K562 (cell line): ENCODE data around the gene KLHL29. TPM values are rescaled to one million over a fixed set of nuclear protein-coding genes. Genes with fewer than 3 reads are reported as not detected.

ENCODE experiments used
- ATAC-seq: fragments of 200-7000 bp; cut with Tn5 transposase; 3 replicates; pipeline ENCODE4 v1.9.1; 2020; ENCODE audit warnings: moderate library complexity
- BruUV-seq: library from RNA; stranded (reverse); fragments of 400-500 nt; replicated peaks from 2 replicates; lab custom pipeline; 2021; lab: Mats Ljungman, UMichigan
- CTCF ChIA-PET: fragments of 300-600 bp; formaldehyde crosslinking; extraction: SDS; loops from one replicate; lab custom pipeline; 2021; ENCODE audit warnings: low intra/inter-chr PET ratio; lab: Yijun Ruan, JAX
- POLR2A ChIA-PET: fragments of 300-600, 350-650 bp; sonication (Branson Sonifier 250); formaldehyde crosslinking; extraction: SDS; loops from one replicate; lab custom pipeline; 2021; ENCODE audit warnings: antibody characterized with exemption, inconsistent platforms; lab: Yijun Ruan, JAX
- DNase-seq, 4 experiments: peaks; one replicate each; pipeline versions ENCODE4 v3.0.0 to v3.0.0-alpha.2; 2011 to 2018; ENCODE audit warnings: low spot score in 3 of 4, mixed read lengths in 3 of 4; ENCODE audit errors: extremely low read depth in 1 of 4
- FAIRE-seq: peaks from 2 replicates; lab custom pipeline; 2011; peaks lifted over from hg19 to GRCh38; lab: Jason Lieb, UNC
- H2AFZ ChIP-seq: 2 replicates; pipeline ENCODE4 v1.6.0; 2011; ENCODE audit warnings: low read depth, low read length, control low read depth, inconsistent platforms
- H3K27ac ChIP-seq: fragments of 200-600 bp; 3 replicates; pipeline ENCODE4 v1.8.0; 2011; ENCODE audit warnings: low read depth, mild to moderate bottlenecking, control low read depth, inconsistent platforms, low read length, moderate library complexity, mixed read lengths; ENCODE audit errors: extremely low read depth
- H3K27me3 ChIP-seq, 2 experiments: fragments of 300-600 bp in 1 of 2; 2 replicates in 1 of 2; 3 replicates in 1 of 2; pipeline versions ENCODE4 v1.6.0 to v1.8.0; 2011; ENCODE audit warnings: inconsistent platforms in 2 of 2, low read length in 2 of 2, mild to moderate bottlenecking in 1 of 2, mixed read lengths in 1 of 2, moderate library complexity in 1 of 2; ENCODE audit not compliant: control insufficient read depth in 2 of 2, insufficient read depth in 2 of 2
- H3K36me3 ChIP-seq: fragments of 300-600 bp; 3 replicates; pipeline ENCODE4 v1.8.0; 2011; ENCODE audit warnings: mild to moderate bottlenecking, low read length, inconsistent platforms; ENCODE audit not compliant: control insufficient read depth, insufficient read depth
- H3K4me1 ChIP-seq, 2 experiments: fragments of 200-600 bp in 1 of 2; replicated peaks in 1 of 2; 2 replicates in 1 of 2; 3 replicates in 1 of 2; pipeline versions ENCODE4 v1.5.1 to v1.8.0; 2011; ENCODE audit warnings: inconsistent platforms in 2 of 2, low read length in 2 of 2, mild to moderate bottlenecking in 1 of 2, mixed read lengths in 1 of 2, moderate library complexity in 1 of 2; ENCODE audit not compliant: control insufficient read depth in 2 of 2, insufficient read depth in 2 of 2
- H3K4me2 ChIP-seq: 2 replicates; pipeline ENCODE4 v1.6.1; 2011; ENCODE audit warnings: low read length, control low read depth, inconsistent platforms, mixed read lengths; ENCODE audit not compliant: insufficient read depth
- H3K4me3 ChIP-seq: fragments of 200-600 bp; sonication (generic), shearing (Covaris generic); 2 replicates; pipeline ENCODE4 v1.5.1; 2016; ENCODE audit warnings: control low read depth, inconsistent platforms
- H3K79me2 ChIP-seq: fragments of 200-600 bp; 3 replicates; pipeline ENCODE4 v1.8.0; 2011; ENCODE audit warnings: low read length, inconsistent platforms; ENCODE audit not compliant: control insufficient read depth, insufficient read depth
- H3K9ac ChIP-seq, 2 experiments: 2 replicates each; pipeline versions ENCODE4 v1.6.0 to v1.6.1; 2011; ENCODE audit warnings: low read depth in 2 of 2, low read length in 2 of 2, control low read depth in 1 of 2, inconsistent platforms in 1 of 2, mild to moderate bottlenecking in 1 of 2, mixed read lengths in 1 of 2; ENCODE audit not compliant: insufficient read depth in 1 of 2
- H3K9me1 ChIP-seq: one replicate; pipeline ENCODE4 v1.6.0; 2011; ENCODE audit warnings: inconsistent platforms, mild to moderate bottlenecking, low read length, moderate library complexity; ENCODE audit not compliant: control insufficient read depth, insufficient read depth
- H3K9me3 ChIP-seq: replicated peaks from 2 replicates; pipeline ENCODE4 v1.5.1; 2011; ENCODE audit warnings: low read depth, low read length, inconsistent platforms; ENCODE audit not compliant: control insufficient read depth, insufficient read depth
- H4K20me1 ChIP-seq: replicated peaks from 2 replicates; pipeline ENCODE4 v1.6.1; 2011; ENCODE audit warnings: low read length, inconsistent platforms, mixed read lengths; ENCODE audit not compliant: control insufficient read depth, insufficient read depth
- BRCA1 ChIP-seq, 2 experiments: fragments of 450-650 bp in 1 of 2; sonication (generic) in 1 of 2; formaldehyde crosslinking in 1 of 2; IDR thresholded peaks; 2 replicates each; pipeline versions ENCODE4 v1.5.0 to v1.6.1; 2017 to 2020; ENCODE audit warnings: mild to moderate bottlenecking in 1 of 2, missing genetic modification reagents in 1 of 2
- COPS2 ChIP-seq: fragments of 450-650 bp; conservative IDR thresholded peaks from 2 replicates; pipeline ENCODE4 v1.6.1; 2016; ENCODE audit warnings: mild to moderate bottlenecking, moderate library complexity
- E2F4 ChIP-seq: sonication (generic); formaldehyde crosslinking; IDR thresholded peaks from 2 replicates; pipeline ENCODE4 v1.8.0; 2022; ENCODE audit warnings: mild to moderate bottlenecking, low read depth, missing genetic modification reagents
- ETV1 ChIP-seq: fragments of 450-650 bp; conservative IDR thresholded peaks from 2 replicates; pipeline ENCODE4 v1.6.1; 2016; ENCODE audit warnings: missing genetic modification characterization, control low read depth, low read depth, missing compliant biosample characterization
- FOXK1 ChIP-seq: sonication (generic); formaldehyde crosslinking; IDR thresholded peaks from 2 replicates; pipeline ENCODE4 v1.8.0; 2022; ENCODE audit warnings: missing genetic modification reagents, mild to moderate bottlenecking, borderline replicate concordance
- FOXP1 ChIP-seq: sonication (generic); formaldehyde crosslinking; IDR thresholded peaks from 2 replicates; pipeline ENCODE4 v1.8.0; 2022; ENCODE audit warnings: mild to moderate bottlenecking, missing genetic modification reagents
- KDM2B ChIP-seq: fragments of 250-450 bp; sonication (Bioruptor Pico); IDR thresholded peaks from 2 replicates; pipeline ENCODE4 v1.8.0; 2021; ENCODE audit warnings: mild to moderate bottlenecking, moderate library complexity
- KLF1 ChIP-seq: fragments of 450-650 bp; IDR thresholded peaks from 2 replicates; pipeline ENCODE4 v1.6.1; 2016; ENCODE audit warnings: missing genetic modification characterization, missing compliant biosample characterization
- MAX ChIP-seq: sonication (generic); formaldehyde crosslinking; IDR thresholded peaks from 2 replicates; pipeline ENCODE4 v1.9.0; 2022; ENCODE audit warnings: mild to moderate bottlenecking, missing genetic modification reagents
- MAZ ChIP-seq, 2 experiments: fragments of 450-650 bp in 1 of 2; sonication (generic) in 1 of 2; formaldehyde crosslinking; IDR thresholded peaks in 1 of 2; conservative IDR thresholded peaks in 1 of 2; 2 replicates each; pipeline versions ENCODE4 v1.4.0 to v1.5.0; 2020; ENCODE audit warnings: mild to moderate bottlenecking in 1 of 2, missing genetic modification reagents in 1 of 2
- MCM2 ChIP-seq: fragments of 450-650 bp; IDR thresholded peaks from 2 replicates; pipeline ENCODE4 v1.6.1; 2017; ENCODE audit warnings: low read depth, mild to moderate bottlenecking
- PURB ChIP-seq: sonication (generic); formaldehyde crosslinking; IDR thresholded peaks from 2 replicates; pipeline ENCODE4 v1.9.0; 2021; ENCODE audit warnings: low read depth, mild to moderate bottlenecking, missing genetic modification reagents
- RBM25 ChIP-seq: fragments of 200-400 bp; formaldehyde crosslinking; IDR thresholded peaks from 2 replicates; pipeline ENCODE4 v1.6.1; 2018; ENCODE audit warnings: low read length, low read depth, moderate library complexity; ENCODE audit not compliant: severe bottlenecking
- TCF7L2 ChIP-seq: fragments of 150-350 bp; IDR thresholded peaks from 2 replicates; pipeline ENCODE4 v1.6.1; 2016; ENCODE audit warnings: low read depth, mild to moderate bottlenecking, low read length, moderate library complexity
- ZBTB1 ChIP-seq: sonication (generic); formaldehyde crosslinking; IDR thresholded peaks from 2 replicates; pipeline ENCODE4 v1.8.1; 2023; ENCODE audit warnings: missing genetic modification reagents, low read depth, mild to moderate bottlenecking, borderline replicate concordance
- ZBTB5 ChIP-seq: fragments of 450-650 bp; IDR thresholded peaks from 2 replicates; pipeline ENCODE4 v1.6.1; 2017; ENCODE audit warnings: antibody characterized with exemption
- ZNF274 ChIP-seq: IDR thresholded peaks from 2 replicates; pipeline ENCODE4 v1.6.1; 2011; ENCODE audit warnings: low read depth, mild to moderate bottlenecking, low read length, moderate library complexity, borderline replicate concordance
- ZNF408 ChIP-seq: fragments of 250-450 bp; sonication (Bioruptor Pico); IDR thresholded peaks from 2 replicates; pipeline ENCODE4 v1.4.0; 2020; ENCODE audit warnings: low read depth, mild to moderate bottlenecking, moderate library complexity
- ZNF764 ChIP-seq: fragments of 250-450 bp; sonication (Bioruptor Pico); IDR thresholded peaks from 2 replicates; pipeline ENCODE4 v1.4.0; 2020; ENCODE audit warnings: low read depth, mild to moderate bottlenecking, moderate library complexity
- WGBS: fragments of 100-300 bp; shearing (Covaris generic); methylation state at CpG from one replicate; pipeline ENCODE4 v1.1.6; 2016; ENCODE audit warnings: low coverage, mixed read lengths; ENCODE audit not compliant: insufficient coverage; ENCODE audit errors: missing lambda C conversion rate; 5-methylcytosine and 5-hydroxymethylcytosine counted together
- in situ Hi-C: fragments of 300-500 bp; cut with MboI; formaldehyde crosslinking; loops from 4 replicates; pipeline ENCODE4 v1.15.0; 2018; ENCODE audit warnings: inconsistent platforms, mixed read lengths
- intact Hi-C: fragments of 100-400 bp; cut with micrococcal nuclease; formaldehyde crosslinking; loops from 2 replicates; pipeline ENCODE4 v1.14.2; 2022
- polyA plus RNA-seq, 8 experiments: library from polyadenylated mRNA; depleted of rRNA in 4 of 8; stranded (reverse) in 5 of 8; unstranded in 3 of 8; fragments of >200 nt; fragmentation: Nextera tagmentation in 2 of 8; fragmentation: Illumina TruSeq in 1 of 8; extraction: Ambion mirVana in 2 of 8; extraction: Trizol in 1 of 8; gene quantifications; 2 replicates each; pipeline versions ENCODE4 v1.2.1 to v1.2.3, GENCODE V29; 2011 to 2014; ENCODE audit warnings: inconsistent platforms in 1 of 8, missing spikeins in 1 of 8
- total RNA-seq, 7 experiments: library from RNA; depleted of rRNA in 6 of 7; stranded (reverse); fragments of >200 nt in 6 of 7; fragmentation: Illumina TruSeq in 2 of 7; extraction: Trizol in 2 of 7; gene quantifications; 2 replicates each; pipeline versions ENCODE4 v1.2.1 to v1.2.3, GENCODE V29; 2011 to 2021; ENCODE audit warnings: low replicate concordance in 1 of 7

KLHL29 gene
- total and polyA plus RNA-seq, 9 of the 15 experiments (the other 6 are each of a cell fraction or from before 2014, with no cell fraction given), result 0.03 to 0.31 (median 0.08) TPM; not detected in 1

GRCh38 chr2:23478087-23478932 lies 93.3 kb downstream of the KLHL29 start:
- ChIA-PET POLR2A (interaction anchor here (0.6 to 1.1 kb wide), 3 partner anchors 10 to 48 kb away, joined by 3 to 4 read pairs (median 3); no protein-coding TSS in a partner anchor), CTCF (no interaction called here)
- no peak overlapping the region for H3K4me2 ChIP-seq
- no peaks in the 10 kb centered on the region for H4K20me1 ChIP-seq
- DNase-seq (no peak), ATAC-seq (no peak), FAIRE-seq (no peak)
- no peak overlapping the region for H3K27ac ChIP-seq
- in situ Hi-C loops (no loop called here), intact Hi-C loops (no loop called here)
- H3K9me3 ChIP-seq, result no peaks in the 10 kb centered on the region
- no peak overlapping the region for H2AFZ ChIP-seq
- no peaks in the 10 kb centered on the region for H3K4me1 ChIP-seq
- no TSS peak for BruUV-seq
- H3K36me3 ChIP-seq, result no peaks in the 10 kb centered on the region
- 1% methylated on average over 16 of the region's 17 CpGs for WGBS
- TF ChIP-seq E2F4 (no peak), FOXP1 (CRISPR knock-in tag) (no peak), MAZ (CRISPR knock-in tag; conservative IDR thresholded peaks at IDR 0.05 in 1 of 2, IDR thresholded peaks at IDR 0.05 in 1 of 2) (no peak), MCM2 (no peak), ZBTB1 (CRISPR knock-in tag) (no peak), KDM2B (no peak), MAX (CRISPR knock-in tag) (no peak), ZNF274 (no peak), PURB (CRISPR knock-in tag) (no peak), KLF1 (tag) (no peak), RBM25 (no peak), TCF7L2 (no peak), COPS2 (no peak), ZNF408 (CRISPR knock-in tag) (no peak), ZBTB5 (no peak), ZNF764 (CRISPR knock-in tag) (no peak), BRCA1 (IDR thresholded peaks at IDR 0.05) (no peak), BRCA1 (CRISPR knock-in tag; IDR thresholded peaks at IDR 0.05) (no peak), FOXK1 (CRISPR knock-in tag) (no peak), ETV1 (tag) (no peak)
- H3K4me3 ChIP-seq, result no peak overlapping the region
- no peak overlapping the region for H3K9ac ChIP-seq
- H3K27me3 ChIP-seq, result peaks cover 14 to 68% of the 10 kb centered on the region in 2 experiments; a peak in 4 of 5 replicates
- H3K79me2 ChIP-seq, result no peaks in the 10 kb centered on the region
- H3K9me1 ChIP-seq, result no peaks in the 10 kb centered on the region
